HFF-Myc (cell line): ENCODE data around the gene MRGPRX2.

Experiments
- DNase-seq: peaks from one replicate; pipeline ENCODE4 v3.0.0-alpha.2; 2011; ENCODE audit warnings: low read depth; ENCODE audit errors: extremely low read depth
- H3K4me3 ChIP-seq: replicated peaks from 2 replicates; pipeline ENCODE4 v1.5.1; 2011; ENCODE audit warnings: low read depth, mild to moderate bottlenecking, control low read depth, low read length
- TF ChIP-seq, protein P1 (sequence below): IDR thresholded peaks from 2 replicates; pipeline ENCODE4 v1.5.1; 2012; ENCODE audit warnings: mild to moderate bottlenecking, low read depth, low read length, control low read depth; ENCODE audit errors: missing control alignments

MRGPRX2 gene

GRCh38 chr11:19077965-19078364 is 17.4 kb upstream of the MRGPRX2 start:
- TF ChIP-seq, protein P1, sequence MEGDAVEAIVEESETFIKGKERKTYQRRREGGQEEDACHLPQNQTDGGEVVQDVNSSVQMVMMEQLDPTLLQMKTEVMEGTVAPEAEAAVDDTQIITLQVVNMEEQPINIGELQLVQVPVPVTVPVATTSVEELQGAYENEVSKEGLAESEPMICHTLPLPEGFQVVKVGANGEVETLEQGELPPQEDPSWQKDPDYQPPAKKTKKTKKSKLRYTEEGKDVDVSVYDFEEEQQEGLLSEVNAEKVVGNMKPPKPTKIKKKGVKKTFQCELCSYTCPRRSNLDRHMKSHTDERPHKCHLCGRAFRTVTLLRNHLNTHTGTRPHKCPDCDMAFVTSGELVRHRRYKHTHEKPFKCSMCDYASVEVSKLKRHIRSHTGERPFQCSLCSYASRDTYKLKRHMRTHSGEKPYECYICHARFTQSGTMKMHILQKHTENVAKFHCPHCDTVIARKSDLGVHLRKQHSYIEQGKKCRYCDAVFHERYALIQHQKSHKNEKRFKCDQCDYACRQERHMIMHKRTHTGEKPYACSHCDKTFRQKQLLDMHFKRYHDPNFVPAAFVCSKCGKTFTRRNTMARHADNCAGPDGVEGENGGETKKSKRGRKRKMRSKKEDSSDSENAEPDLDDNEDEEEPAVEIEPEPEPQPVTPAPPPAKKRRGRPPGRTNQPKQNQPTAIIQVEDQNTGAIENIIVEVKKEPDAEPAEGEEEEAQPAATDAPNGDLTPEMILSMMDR = no peak
- H3K4me3 ChIP-seq = no peak overlapping the region
- no peak for DNase-seq

- DNase-seq = no peak
- TF ChIP-seq, protein P1 = peak; percentile 99
- no peak overlapping the region for H3K4me3 ChIP-seq
Observed at GRCh38 chr11:19076744-19077589, 16.4 kb upstream of the MRGPRX2 start.

- TF ChIP-seq, protein P1 = no peak
- H3K4me3 ChIP-seq = no peak overlapping the region
- no peak for DNase-seq
Observed at GRCh38 chr11:19075636-19076035, 15.1 kb upstream of the MRGPRX2 start.

DNA sequence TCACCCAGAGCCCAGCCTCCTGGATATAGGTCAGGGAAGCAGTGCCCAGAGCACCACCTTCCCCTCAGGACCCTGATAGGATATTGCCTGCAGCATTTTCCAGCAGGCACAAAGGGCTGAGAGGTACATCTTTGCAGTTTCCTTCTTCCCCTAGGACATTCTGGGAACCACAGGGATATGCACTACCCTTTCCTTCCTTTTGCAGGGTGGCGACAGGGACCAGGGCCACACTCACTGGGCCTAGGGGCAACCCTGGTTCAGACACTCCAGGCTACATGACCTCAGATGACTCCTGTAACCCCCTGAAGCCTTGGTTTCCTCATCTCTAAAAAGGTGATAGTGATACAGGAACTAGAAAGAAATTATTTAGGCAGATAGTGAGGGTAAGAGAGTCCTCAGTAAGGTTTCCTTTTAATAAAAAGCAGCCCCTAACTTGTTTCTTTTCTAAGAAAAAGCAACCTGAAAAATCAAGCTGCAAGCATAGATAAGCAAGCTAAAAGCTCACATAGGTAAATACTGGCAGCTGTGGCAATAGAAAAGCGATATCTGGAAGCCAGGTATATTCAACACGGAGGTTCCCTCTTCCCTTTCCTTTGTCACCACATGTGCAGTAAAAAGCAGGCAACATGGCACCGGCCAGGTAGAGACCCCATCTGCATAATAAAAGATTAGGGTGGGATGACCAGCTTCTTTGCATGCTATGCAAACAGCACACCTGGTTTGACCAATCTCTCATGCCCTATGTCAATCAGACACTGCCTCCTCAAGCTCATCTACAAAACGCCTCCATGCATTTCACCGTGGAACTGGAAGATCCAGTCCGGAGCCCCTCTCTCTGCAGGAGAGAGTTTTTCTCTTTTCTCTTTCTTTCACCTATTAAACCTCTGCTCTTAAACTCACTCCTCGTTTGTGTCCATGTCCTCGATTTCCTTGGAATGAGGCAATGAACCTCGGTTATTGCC is 13.2 kb upstream of the MRGPRX2 start:
- no peak for DNase-seq
- TF ChIP-seq, protein P1 = no peak
- no peak overlapping the region for H3K4me3 ChIP-seq

DNA sequence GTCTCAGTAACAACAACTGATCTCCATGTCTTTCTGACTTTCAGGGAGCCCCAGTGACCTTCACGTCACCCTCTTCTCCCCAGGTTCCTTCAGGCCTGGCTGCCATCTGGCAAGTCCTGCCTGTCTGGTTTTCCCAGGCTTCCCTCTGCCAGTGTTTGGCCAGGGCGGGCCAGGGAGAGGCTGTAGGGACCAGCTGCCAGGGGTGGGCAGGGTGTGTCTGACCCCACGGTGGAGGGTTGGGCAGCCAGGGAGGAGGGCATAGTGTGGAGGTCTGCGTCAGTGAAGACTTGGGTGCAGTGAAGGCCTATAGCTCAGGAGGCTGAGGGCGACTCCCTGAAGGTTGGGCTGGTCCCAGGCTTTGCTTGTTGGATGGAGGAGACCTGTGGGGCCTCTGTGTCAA is 11.9 kb upstream of the MRGPRX2 start:
- TF ChIP-seq, protein P1 = no peak
- no peak for DNase-seq
- no peak overlapping the region for H3K4me3 ChIP-seq

DNA sequence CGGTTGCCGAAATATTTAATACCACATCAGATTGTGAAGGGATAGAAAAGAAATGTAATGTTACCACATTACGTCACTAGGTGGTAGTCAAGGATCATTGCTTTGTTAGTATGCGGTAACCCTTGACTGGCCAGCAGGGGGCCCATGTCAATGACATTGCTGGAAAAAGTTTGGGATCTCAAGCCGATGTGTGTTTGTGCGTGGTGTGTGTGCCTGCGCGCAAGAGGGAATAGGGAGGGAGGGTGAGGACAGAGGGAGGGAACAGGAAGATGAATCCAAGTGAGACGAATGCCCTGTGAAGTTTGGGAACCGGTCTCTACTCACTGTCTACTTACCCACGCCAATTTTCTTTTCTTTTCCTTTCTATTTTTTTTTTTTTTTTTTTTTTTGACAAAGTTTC is 10.7 kb upstream of the MRGPRX2 start:
- DNase-seq = peak; percentile 84
- TF ChIP-seq, protein P1 = peak; percentile 99
- H3K4me3 ChIP-seq = no peak overlapping the region
